Glomerular visceral epithelial cell (primary cell): ENCODE measurements around the gene PSME2.
"Not testable (repeated sequence)": the region's sequence is repeated elsewhere in the genome, so short reads cannot be mapped to it uniquely, and the experiment has no call there.

ENCODE experiments used
- DNase-seq: peaks from one replicate; pipeline ENCODE4 v3.0.0-alpha.2; 2016; ENCODE audit errors: extremely low spot score

The PSME2 gene

GRCh38 chr14:24114532-24115421 lies 31.6 kb downstream of the PSME2 start, which contains the start of the genes DCAF11 and NRL:
Gene DCAF11, plus strand, starts transcription at chr14:24114777. Its CDS starts 818 bp downstream, at chr14:24115595.
Gene NRL, minus strand, starts transcription at chr14:24114949. Its CDS starts 32,101 bp downstream, at chr14:24082848.
- DNase-seq = peak; percentile 100

- peak; percentile 92 for DNase-seq
Observed at GRCh38 chr14:24113801-24114531, 32.4 kb downstream of the PSME2 start.

DNA sequence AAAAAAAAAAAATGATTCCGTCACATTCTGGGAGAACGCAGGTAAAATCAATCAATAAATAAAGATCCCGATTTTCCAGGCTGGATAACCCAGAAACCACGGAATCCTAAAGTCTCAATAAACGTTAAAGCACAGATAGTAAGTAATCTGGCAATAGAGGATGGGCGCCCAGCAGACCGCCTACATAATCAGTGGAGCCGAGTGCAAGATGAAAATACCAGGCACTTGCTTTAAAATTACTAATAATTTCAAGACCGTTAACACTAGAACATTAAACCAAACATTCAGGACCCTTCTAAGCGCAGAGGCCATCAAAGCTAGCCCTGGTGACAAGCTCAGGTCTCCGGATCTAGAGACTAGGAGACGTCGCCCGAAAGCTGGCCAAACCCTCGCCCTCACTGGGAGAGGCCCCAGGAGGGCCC lies 33.0 kb downstream of the PSME2 start:
- no peak for DNase-seq

- DNase-seq = no peak
Observed at GRCh38 chr14:24110523-24110922, 35.9 kb downstream of the PSME2 start.

DNA sequence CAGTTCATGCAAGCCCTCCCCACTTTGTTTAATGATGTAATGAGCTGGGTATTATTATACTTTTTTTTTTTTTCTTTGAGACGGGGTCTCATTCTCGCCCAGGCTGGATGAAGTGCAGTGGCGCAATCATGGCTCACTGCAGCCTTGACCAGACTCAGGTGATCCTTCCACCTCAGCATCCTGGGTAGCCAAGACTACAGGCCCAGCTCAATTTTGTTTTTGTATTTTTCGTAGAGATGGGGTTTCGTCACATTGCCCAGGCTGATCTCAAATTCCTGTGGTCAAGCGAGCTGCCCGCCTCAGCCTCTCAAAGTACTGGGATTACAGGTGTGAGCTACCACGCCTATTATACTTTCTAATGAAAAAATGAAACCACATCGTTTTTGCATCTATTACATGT lies 36.4 kb downstream of the PSME2 start:
- no peak for DNase-seq

DNA sequence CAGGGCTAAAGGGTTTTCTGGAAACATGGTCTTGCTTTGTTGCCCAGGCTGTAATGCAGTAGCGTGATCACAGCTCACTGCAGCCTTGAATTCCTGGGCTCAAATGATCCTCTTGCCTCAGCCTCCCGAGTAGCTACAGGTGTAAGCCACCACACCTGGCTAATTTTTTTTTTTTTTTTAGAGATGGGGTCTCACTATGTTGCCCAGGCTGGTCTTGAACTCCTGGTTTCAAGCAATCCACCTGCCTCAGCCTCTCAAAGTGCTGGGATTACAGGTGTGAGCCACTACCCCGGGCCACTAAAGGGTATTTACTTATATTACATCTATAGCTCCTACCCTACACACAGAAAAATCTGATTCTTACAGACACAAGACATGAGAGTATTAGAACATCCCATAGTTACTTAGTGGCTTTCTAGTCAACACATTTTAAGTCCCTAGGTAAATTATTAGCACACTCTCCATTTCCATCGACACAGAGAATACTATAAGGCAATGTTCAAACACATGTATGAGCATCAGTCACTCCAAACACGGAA lies 38.0 kb downstream of the PSME2 start:
- no peak for DNase-seq

GRCh38 chr14:24106672-24107271 lies 39.6 kb downstream of the PSME2 start:
- DNase-seq = no peak

DNA sequence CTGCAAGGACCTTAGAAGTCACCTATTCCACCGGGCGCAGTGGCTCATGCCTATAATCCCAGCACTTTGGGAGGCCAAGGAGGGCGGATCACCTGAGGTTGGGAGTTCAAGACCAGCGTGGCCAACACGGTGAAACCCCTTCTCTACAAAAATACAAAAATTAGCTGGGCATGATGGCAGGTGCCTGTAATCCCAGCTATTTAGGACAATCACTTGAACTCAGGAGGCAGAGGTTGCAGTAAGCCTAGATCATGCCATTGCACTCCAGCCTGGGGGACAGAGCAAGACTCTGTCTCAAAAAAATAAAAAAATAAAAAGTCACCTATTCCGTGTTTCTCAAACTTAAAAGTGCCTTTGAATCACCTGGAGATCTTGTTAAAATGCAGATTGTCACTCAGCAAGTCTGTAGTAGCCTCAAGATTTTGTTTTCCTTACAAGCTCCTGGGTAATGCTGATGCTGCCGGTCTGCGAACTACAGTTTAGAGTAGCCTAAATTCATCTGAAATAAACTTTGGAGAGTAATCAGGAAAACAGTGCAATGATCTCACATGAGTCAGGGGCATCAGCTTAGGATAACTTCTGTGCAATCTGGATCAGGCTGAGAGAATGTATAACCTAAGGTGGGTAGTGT lies 40.7 kb downstream of the PSME2 start:
- not testable (repeated sequence) for DNase-seq

- no peak for DNase-seq
Observed at GRCh38 chr14:24103451-24103850, 43.0 kb downstream of the PSME2 start.

DNA sequence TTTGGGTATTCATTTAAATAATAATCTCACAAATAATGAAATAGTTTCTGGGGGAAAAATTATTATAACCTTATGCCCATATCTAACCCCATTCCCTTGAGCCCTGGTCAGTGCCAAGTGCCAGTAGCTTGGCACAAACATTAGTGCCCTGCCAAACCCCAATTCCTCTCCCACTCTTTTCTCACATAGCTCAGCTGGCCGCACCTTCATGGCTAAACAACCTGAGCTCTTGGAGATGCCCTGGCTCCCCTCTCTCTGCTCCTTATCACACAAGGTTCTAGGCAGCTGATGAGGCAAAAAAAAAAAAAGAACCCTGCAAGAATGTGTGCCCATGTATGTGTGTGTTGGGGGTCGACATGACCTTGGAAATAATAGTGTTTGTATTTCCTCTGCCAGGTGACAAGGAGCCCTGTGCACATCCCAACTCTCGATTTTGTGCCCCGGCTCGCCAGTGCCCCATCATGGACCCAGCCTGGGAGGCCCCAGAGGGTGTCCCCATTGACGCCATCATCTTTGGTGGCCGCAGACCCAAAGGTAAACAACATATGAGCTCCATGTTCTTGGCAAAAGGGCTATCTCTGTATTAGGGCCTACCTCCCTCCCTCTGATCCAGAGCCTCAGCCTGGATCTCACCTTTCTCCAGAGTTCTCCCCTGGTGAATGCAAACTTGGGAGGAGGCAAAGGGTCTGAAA lies 43.9 kb downstream of the PSME2 start:
- no peak for DNase-seq

DNA sequence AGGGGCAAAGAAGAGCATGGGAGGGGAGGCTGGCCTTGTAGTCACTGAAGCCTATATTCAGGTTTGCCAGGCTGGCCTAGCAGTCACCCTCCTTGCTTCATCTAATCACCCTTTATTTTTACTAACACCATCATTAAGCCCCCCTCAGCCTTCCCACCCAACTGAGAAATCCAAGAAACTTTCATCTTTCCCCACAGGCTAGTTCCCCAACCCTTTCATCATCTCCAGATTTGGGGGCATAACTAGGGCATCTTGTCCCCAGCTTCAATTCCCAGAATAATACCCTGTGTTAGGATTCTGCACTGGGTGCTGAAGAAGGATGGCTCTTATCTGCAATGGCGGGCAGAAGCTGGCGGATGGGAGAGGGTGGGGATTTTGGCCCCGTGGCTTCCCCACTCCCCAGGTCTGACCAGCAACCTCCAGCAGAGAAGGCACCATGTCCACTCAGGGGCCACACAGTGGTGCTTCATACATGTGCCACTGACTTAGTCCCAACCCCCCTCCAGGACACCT lies 45.4 kb downstream of the PSME2 start:
- no peak for DNase-seq

GRCh38 chr14:24100197-24100981 lies 46.0 kb downstream of the PSME2 start:
- DNase-seq = no peak

GRCh38 chr14:24098927-24099813 lies 47.2 kb downstream of the PSME2 start:
- DNase-seq = no peak

GRCh38 chr14:24098229-24098926 lies 48.0 kb downstream of the PSME2 start:
- DNase-seq = no peak

- DNase-seq = no peak
Observed at GRCh38 chr14:24096545-24097181, 49.7 kb downstream of the PSME2 start.

DNA sequence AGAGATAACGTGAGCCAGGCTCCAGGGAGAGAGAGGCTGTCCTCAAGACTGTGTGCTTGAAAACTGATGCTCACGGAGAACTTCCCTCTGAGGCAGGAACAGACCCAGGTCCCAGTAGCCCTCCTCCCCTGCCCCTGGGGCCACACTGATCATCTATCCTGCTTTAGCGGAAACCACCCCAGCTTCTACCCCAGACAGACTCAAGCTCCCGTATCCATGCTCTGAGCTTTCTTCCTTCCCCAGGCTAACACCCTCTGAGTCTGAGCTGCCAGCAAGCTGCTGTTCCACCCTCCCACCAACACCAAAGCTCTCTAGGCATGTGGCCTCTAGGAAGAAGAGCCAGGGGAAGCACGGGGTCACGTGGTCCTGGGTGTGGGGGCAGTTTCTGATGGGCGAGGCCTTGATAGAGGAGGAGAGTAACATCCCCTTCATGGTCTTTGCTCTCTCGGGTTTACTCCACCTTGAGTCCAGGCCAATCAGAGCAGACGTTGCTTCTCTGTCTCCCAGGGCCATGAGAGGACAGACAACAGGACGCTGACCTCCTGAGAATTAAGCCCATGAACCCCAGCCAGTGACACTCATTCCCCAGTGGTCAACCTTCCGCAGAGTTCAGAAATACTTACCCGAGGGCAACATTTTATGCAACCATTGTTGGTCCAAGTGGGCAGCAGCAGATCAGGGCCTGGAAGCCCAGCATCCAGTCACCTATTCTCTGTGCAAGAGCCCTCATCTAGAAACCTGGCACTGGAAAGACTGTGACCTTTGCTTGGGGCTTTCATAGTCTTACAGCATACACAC lies 50.9 kb downstream of the PSME2 start:
- DNase-seq = peak; percentile 80

DNA sequence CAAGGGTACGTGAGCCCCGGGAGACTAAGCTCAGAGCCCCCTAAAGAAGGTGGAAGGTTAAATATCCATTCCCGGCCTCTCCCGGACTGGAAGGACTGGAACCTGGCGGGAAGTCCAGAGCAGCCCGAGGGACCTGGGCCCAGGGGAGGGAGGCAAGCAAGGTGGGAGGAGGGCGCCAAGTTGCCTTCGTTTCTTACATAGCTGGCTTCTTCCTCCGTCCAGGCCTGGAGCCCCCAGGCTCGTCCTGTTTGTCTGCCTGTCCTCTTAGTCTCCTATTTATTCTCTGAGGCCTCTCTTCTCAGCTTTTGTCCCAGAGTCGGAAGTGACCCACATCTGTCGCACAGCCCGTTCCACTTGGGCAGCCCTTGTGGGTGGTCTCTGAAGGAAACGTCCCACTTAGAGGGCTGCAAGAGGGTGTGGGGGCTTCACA lies 51.6 kb downstream of the PSME2 start:
- no peak for DNase-seq
